ENCODE measurements around the gene SCN1B.
"Not testable (repeated sequence)": the region's sequence is repeated elsewhere in the genome, so short reads cannot be mapped to it uniquely, and the experiment has no call there.

Gene SCN1B

GRCh38 chr19:35013820-35014754 is 16.2 kb upstream of the SCN1B start:
- no peak for DNase-seq (ENCODE audit: low read depth)
- no peak overlapping the region for H3K4me3 ChIP-seq (ENCODE audit: control insufficient read depth, low read depth, low read length)
- no peak for TF ChIP-seq CTCF (conservative IDR thresholded peaks at IDR 0.05; ENCODE audit: control insufficient read depth, insufficient read depth, low read depth, low read length)

- not testable (repeated sequence) for DNase-seq (ENCODE audit: low read depth); H3K4me3 ChIP-seq (ENCODE audit: control insufficient read depth, low read depth, low read length)
Measured at GRCh38 chr19:35014774-35015173, 15.5 kb upstream of the SCN1B start.

GRCh38 chr19:35015270-35015953 is 14.9 kb upstream of the SCN1B start:
- no peak for TF ChIP-seq CTCF (conservative IDR thresholded peaks at IDR 0.05; ENCODE audit: control insufficient read depth, insufficient read depth, low read depth, low read length)
- peak; percentile 90 for DNase-seq (ENCODE audit: low read depth)
- no peak overlapping the region for H3K4me3 ChIP-seq (ENCODE audit: control insufficient read depth, low read depth, low read length)

GRCh38 chr19:35015954-35016351 is 14.3 kb upstream of the SCN1B start:
- no peak for DNase-seq (ENCODE audit: low read depth)

GRCh38 chr19:35017507-35017906 is 12.8 kb upstream of the SCN1B start:
- TF ChIP-seq CTCF (conservative IDR thresholded peaks at IDR 0.05; ENCODE audit: control insufficient read depth, insufficient read depth, low read depth, low read length) = no peak
- no peak overlapping the region for H3K4me3 ChIP-seq (ENCODE audit: control insufficient read depth, low read depth, low read length)
- DNase-seq (ENCODE audit: low read depth) = no peak

More at GRCh38 chr19:35015954-35016351, 14.3 kb upstream of the SCN1B start:
- TF ChIP-seq CTCF (conservative IDR thresholded peaks at IDR 0.05; ENCODE audit: control insufficient read depth, insufficient read depth, low read depth, low read length) = no peak
- no peak overlapping the region for H3K4me3 ChIP-seq (ENCODE audit: control insufficient read depth, low read depth, low read length)

GRCh38 chr19:35018379-35018778 is 11.9 kb upstream of the SCN1B start:
- TF ChIP-seq CTCF (conservative IDR thresholded peaks at IDR 0.05; ENCODE audit: control insufficient read depth, insufficient read depth, low read depth, low read length) = no peak
- DNase-seq (ENCODE audit: low read depth) = no peak
- no peak overlapping the region for H3K4me3 ChIP-seq (ENCODE audit: control insufficient read depth, low read depth, low read length)

GRCh38 chr19:35019144-35019543 is 11.1 kb upstream of the SCN1B start:
- no peak for DNase-seq (ENCODE audit: low read depth)
- H3K4me3 ChIP-seq (ENCODE audit: control insufficient read depth, low read depth, low read length) = no peak overlapping the region
- TF ChIP-seq CTCF (conservative IDR thresholded peaks at IDR 0.05; ENCODE audit: control insufficient read depth, insufficient read depth, low read depth, low read length) = no peak
